Islet of Langerhans (tissue), 1 donor: ENCODE results near the gene CACNA1C.
"Not testable (repeated sequence)": the region's sequence is repeated elsewhere in the genome, so short reads cannot be mapped to it uniquely, and the experiment has no call there.

ENCODE experiments used
- FAIRE-seq: peaks from one replicate; lab custom pipeline; 2011; peaks lifted over from hg19 to GRCh38; lab: Jason Lieb, UNC

The CACNA1C gene

GRCh38 chr12:2112401-2112800 is 59.6 kb downstream of the CACNA1C start:
- no peak for FAIRE-seq

GRCh38 chr12:2113119-2113912 is 60.5 kb downstream of the CACNA1C start:
- FAIRE-seq, result peak; percentile 30

GRCh38 chr12:2114071-2114470 is 61.3 kb downstream of the CACNA1C start:
- no peak for FAIRE-seq

GRCh38 chr12:2115101-2115845 is 62.5 kb downstream of the CACNA1C start:
- FAIRE-seq, result no peak

GRCh38 chr12:2117541-2117940 is 64.8 kb downstream of the CACNA1C start:
- FAIRE-seq, result no peak

- FAIRE-seq, result no peak
These were observed 65.3 kb downstream of the CACNA1C start for GRCh38 chr12:2118061-2118460.

- FAIRE-seq, result no peak
These were observed 65.9 kb downstream of the CACNA1C start for GRCh38 chr12:2118481-2119255.

- FAIRE-seq, result no peak
These were observed 66.5 kb downstream of the CACNA1C start for GRCh38 chr12:2119266-2119665.

- no peak for FAIRE-seq
These were observed 68.4 kb downstream of the CACNA1C start for GRCh38 chr12:2120982-2121758.

- FAIRE-seq, result no peak
These were observed 71.8 kb downstream of the CACNA1C start for GRCh38 chr12:2124466-2125023.

GRCh38 chr12:2125651-2126522 is 73.1 kb downstream of the CACNA1C start:
- no peak for FAIRE-seq

- FAIRE-seq, result no peak
These were observed 74.1 kb downstream of the CACNA1C start for GRCh38 chr12:2126676-2127406.

GRCh38 chr12:2129076-2129475 is 76.3 kb downstream of the CACNA1C start:
- FAIRE-seq, result no peak

- FAIRE-seq, result not testable (repeated sequence)
These were observed 83.1 kb downstream of the CACNA1C start for GRCh38 chr12:2135661-2136418.

- FAIRE-seq, result no peak
These were observed 84.1 kb downstream of the CACNA1C start for GRCh38 chr12:2136901-2137300.

- FAIRE-seq, result no peak
These were observed 84.9 kb downstream of the CACNA1C start for GRCh38 chr12:2137711-2138110.

GRCh38 chr12:2138294-2138693 is 85.5 kb downstream of the CACNA1C start:
- no peak for FAIRE-seq

- FAIRE-seq, result no peak
These were observed 86.1 kb downstream of the CACNA1C start for GRCh38 chr12:2138871-2139308.

GRCh38 chr12:2139651-2140050 is 86.9 kb downstream of the CACNA1C start:
- no peak for FAIRE-seq
